ENCODE results near the gene SLC10A2. TPM values are rescaled to one million over a fixed set of nuclear protein-coding genes. Genes with fewer than 3 reads are reported as not detected.

Gene SLC10A2
- total RNA-seq, 1 donor from 2014 or later: not detected

DNA sequence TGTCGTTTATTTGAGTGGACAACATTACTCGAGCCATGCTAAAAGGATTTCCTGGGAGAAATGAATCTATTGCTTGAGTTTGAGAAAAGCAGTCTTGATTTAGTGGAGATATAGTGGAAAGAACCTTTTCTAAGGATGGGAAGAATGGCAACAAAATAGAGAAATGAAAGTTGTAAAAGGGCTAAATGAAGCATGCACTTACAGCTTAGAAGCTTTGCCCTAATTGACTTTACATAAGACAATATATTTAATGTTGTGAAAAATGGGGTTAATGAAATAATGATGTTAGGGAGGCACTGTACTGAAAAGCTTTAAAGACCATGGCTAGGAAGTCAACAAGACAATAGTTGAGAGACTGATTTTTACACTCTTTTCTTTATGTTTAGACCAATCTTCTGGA, 35.4 kb downstream of the SLC10A2 start:
- TF ChIP-seq, protein P1, sequence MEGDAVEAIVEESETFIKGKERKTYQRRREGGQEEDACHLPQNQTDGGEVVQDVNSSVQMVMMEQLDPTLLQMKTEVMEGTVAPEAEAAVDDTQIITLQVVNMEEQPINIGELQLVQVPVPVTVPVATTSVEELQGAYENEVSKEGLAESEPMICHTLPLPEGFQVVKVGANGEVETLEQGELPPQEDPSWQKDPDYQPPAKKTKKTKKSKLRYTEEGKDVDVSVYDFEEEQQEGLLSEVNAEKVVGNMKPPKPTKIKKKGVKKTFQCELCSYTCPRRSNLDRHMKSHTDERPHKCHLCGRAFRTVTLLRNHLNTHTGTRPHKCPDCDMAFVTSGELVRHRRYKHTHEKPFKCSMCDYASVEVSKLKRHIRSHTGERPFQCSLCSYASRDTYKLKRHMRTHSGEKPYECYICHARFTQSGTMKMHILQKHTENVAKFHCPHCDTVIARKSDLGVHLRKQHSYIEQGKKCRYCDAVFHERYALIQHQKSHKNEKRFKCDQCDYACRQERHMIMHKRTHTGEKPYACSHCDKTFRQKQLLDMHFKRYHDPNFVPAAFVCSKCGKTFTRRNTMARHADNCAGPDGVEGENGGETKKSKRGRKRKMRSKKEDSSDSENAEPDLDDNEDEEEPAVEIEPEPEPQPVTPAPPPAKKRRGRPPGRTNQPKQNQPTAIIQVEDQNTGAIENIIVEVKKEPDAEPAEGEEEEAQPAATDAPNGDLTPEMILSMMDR (IDR thresholded peaks at IDR 0.05; ENCODE audit: insufficient read depth, low read length, poor library complexity, severe bottlenecking): no peak
- H3K36me3 ChIP-seq (ENCODE audit: control insufficient read depth, insufficient read depth, low read length): no peaks in the 10 kb centered on the region

DNA sequence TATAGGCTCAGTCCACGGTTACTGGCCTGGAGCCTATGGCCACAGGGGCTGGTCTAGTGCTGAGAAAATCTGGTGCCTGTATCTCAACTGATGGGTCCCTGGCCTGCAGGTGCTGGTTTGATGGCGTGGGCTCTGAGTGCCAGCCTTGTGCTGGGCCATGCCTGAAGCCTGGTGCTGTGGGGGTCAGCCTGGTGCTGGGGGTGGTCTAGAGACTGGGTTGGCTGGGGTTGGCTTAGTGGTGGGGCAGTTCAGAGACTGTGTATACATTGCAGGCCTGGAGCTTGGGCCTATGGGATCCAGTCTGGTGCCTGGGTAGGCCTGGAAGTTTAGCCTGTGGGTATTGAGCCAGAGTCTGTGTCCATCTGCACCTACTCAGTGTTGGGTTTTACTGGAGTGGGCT, 36.4 kb downstream of the SLC10A2 start:
- Histone ChIP-seq H3K36me3 (ENCODE audit: control insufficient read depth, insufficient read depth, low read length) (no peaks in the 10 kb centered on the region), H3K27me3 (ENCODE audit: control insufficient read depth, insufficient read depth, low read length) (no peaks in the 10 kb centered on the region), H3K4me3 (ENCODE audit: low read depth, low read length) (no peak overlapping the region)
- DNase-seq (ENCODE audit: low read depth): no peak
- TF ChIP-seq, protein P1 (IDR thresholded peaks at IDR 0.05; ENCODE audit: insufficient read depth, low read length, poor library complexity, severe bottlenecking): no peak

More for the DNA sequence above, 35.4 kb downstream of the SLC10A2 start:
- DNase-seq (ENCODE audit: low read depth): no peak
- Histone ChIP-seq H3K27me3 (ENCODE audit: control insufficient read depth, insufficient read depth, low read length) (no peaks in the 10 kb centered on the region), H3K4me3 (ENCODE audit: low read depth, low read length) (no peak overlapping the region)

DNA sequence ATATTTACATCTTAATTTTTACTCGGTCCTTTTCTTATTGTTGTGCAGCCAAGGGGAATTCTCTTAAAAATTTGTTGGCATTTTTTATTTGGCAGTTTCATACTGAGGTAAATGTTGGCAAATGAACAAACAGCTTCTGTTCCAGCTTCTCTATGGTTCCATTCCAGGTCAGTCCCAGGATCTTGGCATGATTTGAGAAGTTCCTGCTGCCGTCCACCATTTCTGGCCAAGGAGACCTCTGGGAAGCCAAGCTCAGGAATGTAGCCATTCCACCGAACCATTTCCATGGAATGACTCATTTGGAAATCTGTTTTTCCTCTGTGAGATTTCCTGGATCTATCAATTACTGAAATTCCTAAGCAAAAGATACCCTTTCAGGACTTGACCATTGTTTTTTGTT, 43.9 kb downstream of the SLC10A2 start:
- Histone ChIP-seq H3K4me3 (ENCODE audit: low read depth, low read length) (no peak overlapping the region), H3K36me3 (ENCODE audit: control insufficient read depth, insufficient read depth, low read length) (no peaks in the 10 kb centered on the region), H3K27me3 (ENCODE audit: control insufficient read depth, insufficient read depth, low read length) (no peaks in the 10 kb centered on the region)
- no peak for DNase-seq (ENCODE audit: low read depth)
- TF ChIP-seq, protein P1 (IDR thresholded peaks at IDR 0.05; ENCODE audit: insufficient read depth, low read length, poor library complexity, severe bottlenecking): no peak

DNA sequence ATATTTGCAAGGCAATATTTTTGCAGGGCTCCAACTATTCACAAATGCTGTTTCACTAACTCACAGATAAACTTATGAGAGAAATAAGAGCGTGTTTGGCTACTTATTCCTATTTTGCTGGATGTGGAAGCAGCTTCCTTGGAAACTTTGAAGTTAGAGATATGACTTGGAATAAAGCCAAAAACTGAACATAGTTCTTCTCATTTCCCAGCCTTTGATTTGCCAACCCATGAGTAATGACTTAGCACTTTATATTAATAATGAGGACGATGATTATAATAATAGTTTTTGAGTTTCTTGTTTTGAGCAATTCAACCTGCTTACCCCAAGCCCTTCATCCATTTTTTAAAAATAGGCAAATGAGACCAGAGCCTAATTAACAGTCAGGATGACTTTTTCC, 47.7 kb downstream of the SLC10A2 start:
- no peaks in the 10 kb centered on the region for H3K27me3 ChIP-seq (ENCODE audit: control insufficient read depth, insufficient read depth, low read length)

DNA sequence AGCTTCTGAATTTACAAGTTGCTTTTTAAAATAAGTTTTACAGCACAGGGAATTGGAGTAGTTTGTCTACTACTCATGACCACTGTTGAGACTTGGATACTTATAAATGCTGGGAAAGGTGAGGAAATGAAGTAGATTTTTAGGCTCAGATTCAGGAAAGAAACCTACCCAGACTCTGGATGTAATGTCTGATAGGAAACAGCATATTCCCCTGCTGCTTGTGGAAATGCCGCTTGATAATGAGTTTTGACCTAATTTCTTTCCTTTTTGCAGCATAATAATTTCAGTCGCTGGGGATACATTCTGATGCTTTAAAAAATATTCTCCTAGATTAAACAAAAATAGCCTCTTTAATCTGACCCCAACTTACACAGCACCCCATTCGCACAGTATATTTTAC, 53.6 kb downstream of the SLC10A2 start:
- DNase-seq (ENCODE audit: low read depth): no peak
- Histone ChIP-seq H3K36me3 (ENCODE audit: control insufficient read depth, insufficient read depth, low read length) (no peaks in the 10 kb centered on the region), H3K4me3 (ENCODE audit: low read depth, low read length) (no peak overlapping the region), H3K27me3 (ENCODE audit: control insufficient read depth, insufficient read depth, low read length) (no peaks in the 10 kb centered on the region)
- TF ChIP-seq, protein P1 (IDR thresholded peaks at IDR 0.05; ENCODE audit: insufficient read depth, low read length, poor library complexity, severe bottlenecking): no peak

More for the DNA sequence above, 47.7 kb downstream of the SLC10A2 start:
- TF ChIP-seq, protein P1 (IDR thresholded peaks at IDR 0.05; ENCODE audit: insufficient read depth, low read length, poor library complexity, severe bottlenecking): no peak
- DNase-seq (ENCODE audit: low read depth): no peak
- no peak overlapping the region for H3K4me3 ChIP-seq (ENCODE audit: low read depth, low read length)
- H3K36me3 ChIP-seq (ENCODE audit: control insufficient read depth, insufficient read depth, low read length): no peaks in the 10 kb centered on the region

DNA sequence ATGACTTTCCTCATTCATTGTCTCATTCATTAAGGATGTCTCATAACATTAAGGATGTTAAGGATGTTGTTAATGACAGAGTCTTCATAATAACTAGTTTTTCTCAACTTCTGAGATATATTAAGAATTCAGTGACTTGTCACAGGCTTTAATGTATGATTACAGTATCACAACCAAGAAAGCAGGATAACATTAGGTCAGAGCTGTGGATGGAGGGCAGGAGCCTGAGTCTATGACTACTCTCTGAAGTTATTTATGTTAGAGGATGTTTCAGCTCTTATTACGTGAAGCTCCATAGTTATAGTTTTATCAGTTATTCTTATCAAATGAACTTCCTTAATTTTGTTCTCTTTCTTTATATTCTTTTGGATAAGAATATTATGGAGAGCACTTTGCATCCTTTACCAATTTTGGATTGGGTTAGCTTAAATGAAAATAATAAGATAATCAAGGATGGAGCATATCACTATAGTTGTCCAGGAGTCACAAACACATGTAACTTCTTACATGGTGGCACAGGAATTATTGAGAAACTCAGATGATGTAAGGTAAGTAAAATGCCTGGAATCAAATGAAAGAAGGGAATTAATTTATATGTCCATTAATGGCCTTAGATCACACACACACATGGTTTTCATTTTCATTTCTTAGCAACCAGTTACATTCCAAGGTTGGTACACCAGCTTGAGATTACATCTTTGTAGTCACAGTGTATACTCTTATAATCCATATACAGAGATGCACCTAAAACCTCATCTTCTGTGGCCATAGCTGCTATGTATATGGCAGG, 57.0 kb downstream of the SLC10A2 start:
- Histone ChIP-seq H3K27me3 (ENCODE audit: control insufficient read depth, insufficient read depth, low read length) (no peaks in the 10 kb centered on the region), H3K4me3 (ENCODE audit: low read depth, low read length) (no peak overlapping the region), H3K36me3 (ENCODE audit: control insufficient read depth, insufficient read depth, low read length) (no peaks in the 10 kb centered on the region)
- TF ChIP-seq, protein P1 (IDR thresholded peaks at IDR 0.05; ENCODE audit: insufficient read depth, low read length, poor library complexity, severe bottlenecking): no peak
- DNase-seq (ENCODE audit: low read depth): no peak
